Astrocyte of the hippocampus (primary cell): Measurements from ENCODE around the gene KLRF2.

Source experiments
- DNase-seq: peaks from one replicate; pipeline ENCODE4 v3.0.0; 2011; ENCODE audit warnings: low read depth, low spot score

KLRF2 gene

GRCh38 chr12:9935026-9935425 lies 53.7 kb downstream of the KLRF2 start:
- no peak for DNase-seq

- no peak for DNase-seq
Observed at GRCh38 chr12:9936591-9936990, 55.3 kb downstream of the KLRF2 start.

- no peak for DNase-seq
Observed at GRCh38 chr12:9940375-9940774, 59.1 kb downstream of the KLRF2 start.

GRCh38 chr12:9941838-9942237 lies 60.5 kb downstream of the KLRF2 start:
- DNase-seq: no peak

- DNase-seq: peak; percentile 4
Observed at GRCh38 chr12:9943240-9943639, 62.0 kb downstream of the KLRF2 start.

- no peak for DNase-seq
Observed at GRCh38 chr12:9944391-9944790, 63.1 kb downstream of the KLRF2 start.
